KMS-11 (cell line): ENCODE data around the gene ITGA1.

ENCODE experiments used
- H2AFZ ChIP-seq: fragments of 200-600 bp; sonication (generic); 2 replicates; pipeline ENCODE4 v1.6.1; 2016; ENCODE audit warnings: antibody characterized with exemption, mixed run types, low read depth
- H3K27ac ChIP-seq: fragments of 200-600 bp; sonication (generic); 2 replicates; pipeline ENCODE4 v1.6.1; 2016; ENCODE audit warnings: mild to moderate bottlenecking, mixed run types
- H3K27me3 ChIP-seq: fragments of 200-600 bp; sonication (generic); 2 replicates; pipeline ENCODE4 v1.6.1; 2017; ENCODE audit warnings: mild to moderate bottlenecking, low read depth, mixed run types, moderate library complexity; ENCODE audit not compliant: insufficient read depth
- H3K36me3 ChIP-seq: fragments of 200-600 bp; sonication (generic); 2 replicates; pipeline ENCODE4 v1.6.1; 2017; ENCODE audit warnings: mild to moderate bottlenecking, mixed run types; ENCODE audit not compliant: insufficient read depth
- H3K4me1 ChIP-seq: fragments of 200-600 bp; sonication (generic); 2 replicates; pipeline ENCODE4 v1.6.1; 2016; ENCODE audit warnings: mild to moderate bottlenecking, low read depth, mixed run types; ENCODE audit not compliant: poor library complexity, severe bottlenecking
- H3K4me2 ChIP-seq: fragments of 200-600 bp; sonication (generic); 2 replicates; pipeline ENCODE4 v1.7.0; 2016; ENCODE audit warnings: mild to moderate bottlenecking, mixed run types
- H3K4me3 ChIP-seq: fragments of 200-600 bp; sonication (generic); IDR thresholded peaks from 2 replicates; pipeline ENCODE4 v1.6.1; 2017; ENCODE audit warnings: low read depth, low read length, mixed read lengths; ENCODE audit not compliant: insufficient read depth
- H3K79me2 ChIP-seq: fragments of 200-600 bp; sonication (generic); 2 replicates; pipeline ENCODE4 v1.6.1; 2016; ENCODE audit warnings: low read depth, mixed run types; ENCODE audit not compliant: insufficient read depth
- H3K9ac ChIP-seq: fragments of 200-600 bp; sonication (generic); 2 replicates; pipeline ENCODE4 v1.6.1; 2016; ENCODE audit warnings: mild to moderate bottlenecking, mixed run types
- H4K20me1 ChIP-seq: fragments of 200-600 bp; sonication (generic); 2 replicates; pipeline ENCODE4 v1.6.1; 2016; ENCODE audit warnings: mild to moderate bottlenecking, mixed run types; ENCODE audit not compliant: insufficient read depth
- CTCF ChIP-seq: fragments of 200-600 bp; sonication (generic); conservative IDR thresholded peaks from 2 replicates; pipeline ENCODE4 v1.6.1; 2017; ENCODE audit warnings: low read depth, mild to moderate bottlenecking, antibody characterized with exemption, low read length, moderate library complexity, mixed read lengths

ITGA1 gene

GRCh38 chr5:52981507-52981906 is 193.8 kb downstream of the ITGA1 start:
- H3K36me3 ChIP-seq: no peaks in the 10 kb centered on the region
- H3K27me3 ChIP-seq: no peaks in the 10 kb centered on the region
- H3K4me1 ChIP-seq: no peaks in the 10 kb centered on the region
- H3K79me2 ChIP-seq: no peaks in the 10 kb centered on the region
- H3K4me2 ChIP-seq: no peak overlapping the region
- no peak overlapping the region for H3K27ac ChIP-seq
- H2AFZ ChIP-seq: no peak overlapping the region
- no peaks in the 10 kb centered on the region for H4K20me1 ChIP-seq
- no peak overlapping the region for H3K9ac ChIP-seq
- no peak overlapping the region for H3K4me3 ChIP-seq
- TF ChIP-seq CTCF: no peak

GRCh38 chr5:52983731-52984636 is 196.3 kb downstream of the ITGA1 start:
- no peaks in the 10 kb centered on the region for H3K4me1 ChIP-seq
- H2AFZ ChIP-seq: no peak overlapping the region
- H3K4me2 ChIP-seq: no peak overlapping the region
- H3K9ac ChIP-seq: no peak overlapping the region
- TF ChIP-seq CTCF: no peak
- no peak overlapping the region for H3K4me3 ChIP-seq
- no peaks in the 10 kb centered on the region for H4K20me1 ChIP-seq
- H3K79me2 ChIP-seq: no peaks in the 10 kb centered on the region
- no peaks in the 10 kb centered on the region for H3K36me3 ChIP-seq
- no peak overlapping the region for H3K27ac ChIP-seq
- H3K27me3 ChIP-seq: peaks cover 7% of the 10 kb centered on the region

- no peak overlapping the region for H3K27ac ChIP-seq
- H3K36me3 ChIP-seq: no peaks in the 10 kb centered on the region
- no peak for TF ChIP-seq CTCF
- no peaks in the 10 kb centered on the region for H3K4me1 ChIP-seq
- H3K79me2 ChIP-seq: no peaks in the 10 kb centered on the region
- no peak overlapping the region for H3K9ac ChIP-seq
- no peak overlapping the region for H2AFZ ChIP-seq
- no peak overlapping the region for H3K4me3 ChIP-seq
- peaks cover 7% of the 10 kb centered on the region for H3K27me3 ChIP-seq
- H4K20me1 ChIP-seq: no peaks in the 10 kb centered on the region
- no peak overlapping the region for H3K4me2 ChIP-seq
Measured at GRCh38 chr5:52985306-52985705, 197.6 kb downstream of the ITGA1 start.

GRCh38 chr5:52987711-52988331 is 200.1 kb downstream of the ITGA1 start:
- Histone ChIP-seq H3K79me2 (no peaks in the 10 kb centered on the region), H3K27ac (no peak overlapping the region), H2AFZ (no peak overlapping the region), H3K36me3 (no peaks in the 10 kb centered on the region), H3K4me2 (no peak overlapping the region), H4K20me1 (no peaks in the 10 kb centered on the region), H3K9ac (no peak overlapping the region), H3K27me3 (peaks cover 7% of the 10 kb centered on the region), H3K4me1 (no peaks in the 10 kb centered on the region), H3K4me3 (no peak overlapping the region)
- no peak for TF ChIP-seq CTCF
